GM18873 (cell line): ENCODE measurements around the gene SEL1L.
"Not testable (repeated sequence)": the region's sequence is repeated elsewhere in the genome, so short reads cannot be mapped to it uniquely, and the experiment has no call there.

Source experiments
- ATAC-seq: cut with Tn5 transposase; IDR thresholded peaks from one replicate; pipeline ENCODE4 v1.9.1; 2021; ENCODE audit warnings: mild to moderate bottlenecking, moderate library complexity, moderate number of reproducible peaks; ENCODE audit not compliant: unreplicated experiment, low FRiP score

The SEL1L gene

DNA sequence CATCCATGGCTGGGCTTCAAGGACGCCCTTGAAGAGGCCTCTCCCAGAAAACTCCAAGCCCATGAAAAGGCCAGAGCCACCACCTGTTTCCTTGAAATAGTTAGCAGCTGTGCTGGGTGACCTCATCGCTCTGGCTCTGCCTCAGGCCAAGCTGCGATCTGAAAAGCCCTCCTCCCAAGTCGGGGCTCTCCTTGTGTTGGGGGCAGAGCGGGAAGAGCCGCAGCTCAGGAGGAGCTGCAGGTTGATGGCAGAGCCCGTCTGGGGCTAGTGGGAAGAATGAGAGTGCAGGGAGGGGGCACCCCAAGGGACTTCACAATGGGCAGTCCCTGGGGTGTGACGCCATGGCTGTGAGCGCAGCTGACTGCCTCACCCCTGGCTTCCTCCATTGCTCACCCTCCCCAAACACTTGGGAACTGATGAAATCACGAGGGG, 83.5 kb downstream of the SEL1L start:
- no peak for ATAC-seq

- no peak for ATAC-seq
Observed at GRCh38 chr14:81449576-81449975, 84.1 kb downstream of the SEL1L start.

- no peak for ATAC-seq
Observed at GRCh38 chr14:81449114-81449513, 84.5 kb downstream of the SEL1L start.

- ATAC-seq: no peak
Observed at GRCh38 chr14:81447021-81447764, 86.5 kb downstream of the SEL1L start.

DNA sequence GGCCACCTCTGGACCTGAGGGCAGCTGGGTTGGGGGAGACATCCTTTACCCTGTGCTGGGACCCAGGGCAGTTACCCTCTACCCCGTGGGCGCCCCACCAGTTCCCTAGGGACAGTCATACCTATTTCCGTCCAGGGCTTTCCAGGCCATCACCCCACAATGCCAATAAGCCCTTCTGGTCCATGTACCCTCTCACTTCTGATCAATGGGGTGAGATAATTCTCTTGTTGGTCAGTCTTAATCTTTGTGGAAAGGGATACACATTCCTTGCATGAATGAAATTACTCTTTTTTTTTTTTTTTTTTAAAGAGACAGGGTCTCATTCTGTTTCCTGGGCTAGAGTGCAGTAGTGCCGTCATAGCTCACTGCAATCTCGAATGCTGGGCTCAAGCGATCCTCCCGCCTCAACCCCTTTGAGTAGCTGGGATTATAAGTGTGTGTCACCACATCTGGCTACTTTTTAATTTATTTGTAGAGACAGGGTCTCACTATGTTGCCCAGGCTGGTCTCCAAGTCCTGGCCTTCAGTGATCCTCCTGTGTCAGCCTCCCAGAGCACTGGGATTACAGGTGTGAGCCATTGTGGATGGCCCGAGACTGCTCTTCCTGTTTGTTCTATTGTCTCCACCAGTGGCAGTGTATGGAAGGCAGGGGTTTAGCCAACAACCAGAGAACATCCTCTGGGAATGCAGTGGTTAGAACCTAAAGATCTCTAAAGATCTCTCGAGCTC, 87.2 kb downstream of the SEL1L start:
- ATAC-seq: no peak

GRCh38 chr14:81441626-81442134, 92.0 kb downstream of the SEL1L start:
- ATAC-seq: no peak

GRCh38 chr14:81440041-81440440, 93.6 kb downstream of the SEL1L start:
- ATAC-seq: no peak

DNA sequence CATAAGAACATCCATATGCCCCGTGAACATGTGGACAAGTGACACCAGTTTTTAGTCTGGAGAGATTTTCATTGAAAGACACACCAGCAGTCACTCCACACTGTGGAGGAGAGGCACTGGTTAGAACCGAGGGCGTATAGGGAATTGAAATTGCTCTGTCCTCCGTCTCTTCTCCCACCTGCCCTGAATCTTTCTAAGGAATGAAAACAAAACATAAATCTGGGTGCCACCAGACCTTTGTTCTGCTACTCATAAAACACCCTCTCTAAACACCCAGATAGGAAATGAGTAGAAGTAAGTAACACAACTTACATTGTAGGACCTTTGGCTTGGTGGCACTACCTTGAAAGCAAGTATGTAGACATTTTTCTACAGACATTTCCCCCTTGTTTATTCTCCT, 96.4 kb downstream of the SEL1L start:
- no peak for ATAC-seq

DNA sequence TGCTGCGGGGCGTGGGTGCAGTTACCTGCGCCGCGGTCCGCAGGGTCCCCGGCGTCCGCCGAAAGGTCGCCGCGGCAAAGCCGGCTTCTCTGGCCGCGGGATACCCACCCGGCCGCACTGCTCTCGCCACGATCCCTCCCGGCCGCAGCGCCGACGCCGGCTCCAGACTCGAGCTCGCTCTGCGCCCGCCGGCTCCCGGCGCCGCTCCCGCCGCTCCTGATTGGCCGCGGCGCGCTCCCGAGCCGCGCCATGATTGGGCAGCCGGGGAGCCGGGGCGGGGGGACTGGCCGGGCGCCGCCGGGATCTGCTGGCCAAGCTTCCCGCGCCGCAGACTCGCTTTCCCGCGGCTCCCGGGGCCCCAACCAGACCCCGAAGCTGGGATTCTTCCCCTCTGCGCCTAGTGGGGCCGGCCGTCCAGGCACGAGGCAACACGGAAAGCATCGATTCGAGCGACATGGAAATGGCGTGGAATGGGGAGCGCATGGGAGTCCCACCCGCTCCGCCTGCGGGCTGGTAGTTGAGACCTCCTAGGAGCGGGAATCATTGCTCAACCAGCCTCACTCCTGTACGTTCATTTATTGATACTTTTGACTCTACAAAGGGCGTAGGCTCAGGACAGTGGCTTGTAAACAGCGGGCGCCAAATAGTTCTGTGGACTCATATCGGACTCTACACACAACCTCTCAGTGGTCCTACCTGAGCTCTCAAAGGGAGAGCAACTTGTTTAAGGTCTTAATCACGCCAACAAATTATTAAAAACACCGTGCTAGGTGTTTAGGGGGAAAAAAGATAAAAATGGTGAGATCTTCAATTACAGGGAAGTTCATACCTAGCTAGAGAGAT, 97.1 kb downstream of the SEL1L start:
- no peak for ATAC-seq

GRCh38 chr14:81435391-81436295, 98.0 kb downstream of the SEL1L start:
- ATAC-seq: no peak

DNA sequence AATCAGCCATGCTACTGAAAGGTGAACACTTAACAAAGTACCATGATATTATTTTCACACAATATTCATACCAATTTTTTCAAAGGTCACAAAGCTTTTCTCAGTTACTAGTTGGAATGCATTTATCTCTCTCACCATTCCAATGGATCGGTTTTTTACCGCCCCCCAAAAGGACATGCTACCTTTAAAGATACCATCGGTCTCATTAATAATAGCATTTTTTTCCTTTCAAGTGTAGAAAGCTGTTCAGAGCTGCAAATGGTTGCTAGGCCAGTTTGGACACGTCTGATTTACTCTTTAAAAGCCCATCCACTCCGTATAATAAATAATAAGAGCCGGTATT, 98.6 kb downstream of the SEL1L start:
- ATAC-seq: no peak

DNA sequence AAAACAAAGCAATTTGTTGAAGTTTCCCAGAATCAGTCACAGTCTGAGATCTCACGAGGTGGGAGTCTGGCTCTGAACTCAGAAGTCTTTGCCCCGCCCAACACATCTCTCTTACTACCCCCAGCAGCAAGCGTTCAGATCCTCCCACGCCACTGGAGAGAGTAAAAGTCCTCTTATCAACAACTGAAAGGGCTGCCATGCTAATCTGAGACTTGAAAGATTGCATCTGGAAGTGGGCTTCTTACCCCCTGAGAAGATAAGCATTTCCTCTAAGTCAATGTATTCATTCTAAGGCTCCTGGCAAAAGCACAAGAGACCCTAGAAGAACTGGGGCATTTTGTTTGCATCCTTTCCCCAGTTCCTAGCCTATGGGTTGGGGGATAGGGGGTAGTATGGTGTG, 99.4 kb downstream of the SEL1L start:
- ATAC-seq: no peak

- no peak for ATAC-seq
Observed at GRCh38 chr14:81433378-81433777, 100.3 kb downstream of the SEL1L start.

- no peak for ATAC-seq
Observed at GRCh38 chr14:81432219-81432661, 101.4 kb downstream of the SEL1L start.

DNA sequence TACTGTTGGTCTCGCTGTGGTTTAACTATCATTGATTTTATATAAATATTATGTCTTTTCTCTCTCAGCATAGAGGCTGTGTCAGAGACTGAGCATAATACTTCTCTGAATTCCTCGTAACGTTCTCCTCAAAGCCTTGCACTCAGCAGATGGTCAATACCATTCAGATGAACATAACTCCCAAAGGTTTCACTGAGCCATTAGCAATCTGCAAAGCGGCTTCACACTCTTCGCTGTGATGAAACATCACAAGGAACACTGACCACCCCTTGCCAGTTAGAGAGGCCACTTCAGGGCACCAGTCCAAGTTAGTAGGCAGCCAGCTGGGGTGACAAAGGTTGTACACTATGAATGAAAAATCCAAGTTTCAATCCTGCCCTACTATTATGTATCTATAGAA, 103.4 kb downstream of the SEL1L start:
- no peak for ATAC-seq

- ATAC-seq: not testable (repeated sequence)
Observed at GRCh38 chr14:81429749-81430148, 103.9 kb downstream of the SEL1L start.

DNA sequence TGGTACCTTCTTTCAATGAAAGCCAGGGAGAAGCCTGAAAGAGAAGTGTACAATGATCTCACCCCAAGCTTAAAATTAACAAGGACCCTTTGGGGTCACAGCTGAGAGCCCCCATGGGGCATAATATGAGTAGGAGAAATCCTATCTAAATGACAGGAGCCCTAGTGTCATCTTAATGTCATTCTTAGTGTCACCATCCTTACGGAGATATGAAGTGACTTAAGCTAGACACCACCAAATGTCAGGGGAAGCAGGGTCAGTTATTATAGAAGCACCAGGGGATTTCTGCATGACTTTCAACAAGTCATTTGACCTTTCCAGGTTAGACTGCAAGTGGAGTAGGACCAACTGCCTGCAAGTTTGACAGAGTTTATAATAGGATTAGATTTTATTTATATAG, 104.6 kb downstream of the SEL1L start:
- no peak for ATAC-seq

DNA sequence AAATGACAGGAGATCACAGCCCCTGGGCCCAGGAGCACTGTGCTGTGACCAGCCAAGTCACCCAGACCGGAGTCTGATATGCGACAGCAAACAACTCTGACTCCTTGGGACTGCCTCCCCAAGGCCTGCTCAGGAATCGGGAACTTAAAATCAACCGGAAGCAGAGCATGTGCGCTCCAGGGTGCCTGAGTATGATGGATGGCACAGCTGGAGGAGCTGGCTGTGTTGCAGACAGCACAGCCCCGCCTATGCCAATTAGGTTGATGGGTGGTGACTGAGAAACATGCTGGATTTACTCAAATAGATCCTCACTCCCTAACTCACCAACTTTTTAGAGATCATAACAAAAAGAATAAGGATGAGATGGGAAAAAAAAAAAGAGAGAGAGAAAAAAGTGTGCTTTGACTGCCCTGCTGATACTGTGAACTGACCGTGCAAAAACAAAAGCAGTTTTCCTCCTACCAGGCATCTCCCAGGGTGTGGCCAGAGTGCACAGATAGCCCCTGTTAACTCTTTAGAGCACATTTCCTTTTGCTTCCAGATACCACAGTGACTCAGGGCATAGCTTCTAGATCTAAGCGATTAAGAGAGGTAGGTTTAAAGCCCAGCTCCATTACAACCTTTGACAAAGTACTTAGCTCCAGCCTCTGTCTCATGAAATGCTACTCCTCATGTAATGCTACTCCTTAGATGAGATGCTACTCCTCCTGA, 106.2 kb downstream of the SEL1L start:
- no peak for ATAC-seq

DNA sequence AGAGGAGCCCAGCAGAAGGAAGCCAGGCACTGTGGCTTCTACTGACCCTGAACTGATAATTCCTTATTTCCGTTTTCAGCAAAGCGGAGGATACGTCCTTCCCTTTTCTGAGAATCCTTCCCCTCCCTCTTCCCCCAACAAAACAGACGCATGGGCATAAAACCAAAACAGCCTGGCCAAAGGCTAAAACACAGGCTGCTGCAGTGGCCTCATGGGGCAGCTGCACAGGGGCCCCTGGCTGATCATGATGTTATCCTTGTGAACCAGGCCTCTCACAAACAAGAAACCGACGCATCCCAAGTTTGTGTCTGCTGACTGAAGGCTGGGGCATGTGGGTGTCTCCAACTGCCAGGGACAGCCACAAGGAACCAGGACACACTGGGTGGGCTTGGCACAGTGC, 110.1 kb downstream of the SEL1L start:
- ATAC-seq: no peak
